NT2/D1 (cell line): ENCODE results near the gene TLK1.
"Not testable (repeated sequence)": the region's sequence is repeated elsewhere in the genome, so short reads cannot be mapped to it uniquely, and the experiment has no call there.

Source experiments
- DNase-seq: peaks from one replicate; pipeline ENCODE4 v3.0.0-alpha.2; 2011; ENCODE audit warnings: low read depth, low spot score
- H3K27me3 ChIP-seq: 2 replicates; pipeline ENCODE4 v1.6.0; 2011; ENCODE audit warnings: mild to moderate bottlenecking; ENCODE audit not compliant: insufficient read length, insufficient read depth
- H3K36me3 ChIP-seq: 2 replicates; pipeline ENCODE4 v1.6.1; 2011; ENCODE audit warnings: mild to moderate bottlenecking, low read length, mixed read lengths; ENCODE audit not compliant: insufficient read depth, insufficient read length
- H3K4me1 ChIP-seq: 2 replicates; pipeline ENCODE4 v1.5.1; 2011; ENCODE audit not compliant: insufficient read depth, insufficient read length
- H3K4me3 ChIP-seq: 2 replicates; pipeline ENCODE4 v1.5.1; 2011; ENCODE audit warnings: low read depth; ENCODE audit not compliant: insufficient read length
- H3K9ac ChIP-seq: 2 replicates; pipeline ENCODE4 v1.6.0; 2011; ENCODE audit warnings: low read depth; ENCODE audit not compliant: insufficient read length
- H3K9me3 ChIP-seq: 2 replicates; pipeline ENCODE4 v1.5.1; 2011; ENCODE audit warnings: mild to moderate bottlenecking, low read length; ENCODE audit not compliant: insufficient read depth
- SUZ12 ChIP-seq: IDR thresholded peaks from 2 replicates; pipeline ENCODE4 v1.6.1; 2011; ENCODE audit not compliant: insufficient read length, insufficient read depth; ENCODE audit errors: extremely low read depth
- YY1 ChIP-seq: IDR thresholded peaks from 2 replicates; pipeline ENCODE4 v1.6.1; 2011; ENCODE audit not compliant: insufficient read length, insufficient read depth
- ZNF274 ChIP-seq: IDR thresholded peaks from 2 replicates; pipeline ENCODE4 v1.6.1; 2011; ENCODE audit warnings: mild to moderate bottlenecking, low read depth, low read length

The TLK1 gene

DNA sequence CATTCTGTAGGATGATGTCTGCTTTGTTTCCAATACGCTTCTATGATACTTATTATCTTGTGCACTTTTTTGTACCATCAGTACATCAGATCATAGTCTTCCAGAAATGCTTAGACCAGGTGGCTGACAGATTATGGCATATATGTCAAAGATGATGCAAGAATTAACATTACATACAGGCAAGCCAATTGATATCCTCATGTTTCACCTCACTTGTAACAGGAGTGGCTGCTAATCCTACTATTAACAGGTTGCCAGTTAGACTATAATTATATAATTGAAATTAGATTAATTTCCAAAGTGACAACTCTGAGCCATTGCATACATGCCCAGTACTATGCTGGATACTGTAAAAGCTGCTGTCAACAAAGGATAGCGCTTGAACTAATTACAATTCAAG lies 77.2 kb downstream of the TLK1 start:
- Histone ChIP-seq H3K9me3 (no peaks in the 10 kb centered on the region), H3K4me3 (no peak overlapping the region), H3K9ac (no peak overlapping the region), H3K4me1 (no peaks in the 10 kb centered on the region), H3K36me3 (peaks cover 19% of the 10 kb centered on the region), H3K27me3 (no peaks in the 10 kb centered on the region)
- DNase-seq = no peak
- TF ChIP-seq YY1 = no peak
- TF ChIP-seq SUZ12 = no peak
- TF ChIP-seq ZNF274 = no peak

DNA sequence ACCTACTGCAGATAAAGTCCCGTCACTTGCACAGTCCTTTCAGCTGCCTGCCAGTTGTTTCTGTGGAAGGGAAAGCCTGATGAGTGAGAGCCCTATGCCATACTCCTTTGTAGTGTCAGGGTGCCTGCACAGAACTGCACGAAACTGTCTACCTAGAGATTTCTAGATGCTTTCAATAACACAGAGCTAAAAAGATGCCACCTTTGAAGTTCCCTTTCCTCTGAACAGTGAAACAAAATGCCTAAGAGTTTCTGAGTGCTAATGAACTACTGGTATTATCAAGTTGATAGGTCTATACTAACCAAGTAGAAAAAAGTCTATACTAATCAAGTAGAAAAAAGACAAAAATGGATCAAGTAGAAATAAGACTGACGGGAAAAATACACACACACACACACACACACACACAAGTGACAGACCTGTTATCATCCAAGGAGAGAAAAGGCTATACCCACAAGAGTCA lies 79.0 kb downstream of the TLK1 start:
- peaks cover 21% of the 10 kb centered on the region for H3K36me3 ChIP-seq
- no peak overlapping the region for H3K4me3 ChIP-seq
- TF ChIP-seq YY1 (no peak), SUZ12 (no peak), ZNF274 (no peak)

DNA sequence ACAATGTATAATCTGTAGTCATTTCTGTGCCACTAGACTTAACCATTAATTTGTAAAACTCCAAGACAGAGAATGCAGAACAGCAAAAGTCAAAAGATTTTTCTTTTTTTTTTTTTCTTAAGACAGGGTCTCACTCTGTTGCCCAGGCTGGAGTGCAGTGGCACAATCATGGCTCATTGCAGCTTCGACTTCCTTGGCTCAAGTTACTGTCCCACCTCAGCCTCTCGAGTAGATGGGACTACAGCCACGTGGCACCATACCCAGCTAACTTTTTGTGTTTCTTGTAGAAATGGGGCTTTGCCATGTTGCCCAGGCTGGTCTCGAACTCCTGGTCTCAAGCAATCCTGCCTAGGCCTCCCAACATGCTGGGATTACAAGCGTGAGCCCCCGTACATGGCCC lies 80.1 kb downstream of the TLK1 start:
- H3K4me3 ChIP-seq = no peak overlapping the region
- TF ChIP-seq YY1 (no peak), SUZ12 (no peak), ZNF274 (no peak)

More for the DNA sequence above, 79.0 kb downstream of the TLK1 start:
- Histone ChIP-seq H3K9ac (no peak overlapping the region), H3K9me3 (no peaks in the 10 kb centered on the region), H3K4me1 (no peaks in the 10 kb centered on the region), H3K27me3 (no peaks in the 10 kb centered on the region)
- DNase-seq = no peak

DNA sequence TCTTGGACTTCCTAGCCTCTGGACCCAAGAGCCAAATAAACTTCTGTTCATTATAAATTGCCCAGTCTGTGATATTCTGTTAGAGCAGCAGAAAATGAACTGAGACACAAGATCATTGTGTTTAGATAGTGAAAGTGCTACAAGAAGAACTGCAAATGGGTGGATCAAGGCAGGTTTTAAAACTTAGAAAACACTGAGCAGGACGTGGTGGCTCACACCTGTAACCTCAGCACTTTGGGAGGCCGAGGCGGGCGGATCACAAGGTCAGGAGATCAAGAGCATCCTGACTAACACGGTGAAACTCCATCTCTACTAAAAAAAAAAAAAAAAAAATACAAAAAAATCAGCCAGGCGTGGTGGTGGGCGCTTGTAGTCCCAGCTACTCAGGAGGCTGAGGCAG lies 84.3 kb downstream of the TLK1 start:
- H3K4me1 ChIP-seq, H3K4me3 ChIP-seq, H3K9me3 ChIP-seq, H3K27me3 ChIP-seq, H3K9ac ChIP-seq, DNase-seq: not testable (repeated sequence)
- H3K36me3 ChIP-seq = peaks cover 33% of the 10 kb centered on the region

More for the DNA sequence above, 80.1 kb downstream of the TLK1 start:
- peaks cover 26% of the 10 kb centered on the region for H3K36me3 ChIP-seq
- no peaks in the 10 kb centered on the region for H3K27me3 ChIP-seq
- no peaks in the 10 kb centered on the region for H3K9me3 ChIP-seq
- no peak overlapping the region for H3K9ac ChIP-seq
- no peaks in the 10 kb centered on the region for H3K4me1 ChIP-seq
- no peak for DNase-seq

DNA sequence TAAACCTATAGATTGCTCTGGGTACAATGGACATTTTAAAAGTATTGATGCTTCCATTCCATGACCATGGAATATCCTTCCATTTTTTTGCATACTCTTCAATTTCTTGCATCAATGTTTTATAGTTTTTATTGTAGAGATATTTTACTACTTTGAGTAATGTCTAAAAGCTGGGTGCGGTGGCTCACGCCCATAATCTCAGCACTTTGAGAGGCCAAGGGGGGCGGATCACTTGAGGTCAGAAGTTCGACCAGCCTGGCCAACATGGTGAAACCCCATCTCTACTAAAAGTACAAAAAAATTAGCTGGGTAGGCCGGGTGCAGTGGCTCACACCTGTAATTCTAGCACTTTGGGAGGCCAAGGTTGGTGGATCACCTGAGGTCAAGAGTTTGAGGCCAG lies 88.5 kb downstream of the TLK1 start:
- H3K9me3 ChIP-seq = no peaks in the 10 kb centered on the region
- no peaks in the 10 kb centered on the region for H3K27me3 ChIP-seq
- no peak overlapping the region for H3K4me3 ChIP-seq
- peaks cover 21% of the 10 kb centered on the region for H3K36me3 ChIP-seq
- H3K4me1 ChIP-seq = no peaks in the 10 kb centered on the region
- DNase-seq = no peak
- TF ChIP-seq SUZ12 = no peak
- TF ChIP-seq ZNF274 = no peak
- TF ChIP-seq YY1 = no peak
- no peak overlapping the region for H3K9ac ChIP-seq

DNA sequence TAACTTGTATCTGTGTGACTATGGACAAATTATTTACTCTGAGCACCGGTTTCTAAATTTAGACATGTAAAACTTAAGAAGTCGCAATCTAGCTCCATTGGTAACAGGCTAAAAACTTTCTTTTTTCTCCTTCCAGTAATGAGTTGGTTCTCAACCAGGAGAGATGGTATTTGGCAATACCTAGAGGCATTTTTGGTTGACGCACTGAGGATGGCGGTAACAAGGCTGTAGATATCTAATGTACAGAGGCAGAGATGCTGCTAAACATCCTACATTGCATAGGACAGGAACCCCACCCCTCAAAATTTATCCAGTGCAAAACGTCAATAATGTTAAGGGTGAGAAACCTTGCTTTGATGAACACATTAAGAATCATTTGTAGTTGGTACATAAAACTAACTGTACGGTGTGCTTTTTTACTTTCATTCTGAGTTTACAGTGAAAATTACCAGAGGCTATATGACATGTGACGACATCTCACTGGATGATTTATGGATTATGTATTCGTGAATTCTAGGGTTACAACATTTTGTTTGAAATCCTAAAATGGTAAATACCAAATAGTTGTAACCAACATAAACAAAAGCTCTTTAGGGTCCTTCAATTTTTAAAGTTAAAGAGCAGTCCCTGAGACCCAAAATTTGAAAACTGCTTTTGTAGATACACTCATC lies 91.3 kb downstream of the TLK1 start:
- Histone ChIP-seq H3K9ac (no peak overlapping the region), H3K36me3 (peaks cover 16% of the 10 kb centered on the region), H3K4me1 (no peaks in the 10 kb centered on the region), H3K27me3 (no peaks in the 10 kb centered on the region), H3K9me3 (no peaks in the 10 kb centered on the region), H3K4me3 (no peak overlapping the region)
- TF ChIP-seq ZNF274 = no peak
- TF ChIP-seq SUZ12 = no peak
- no peak for TF ChIP-seq YY1
- no peak for DNase-seq

DNA sequence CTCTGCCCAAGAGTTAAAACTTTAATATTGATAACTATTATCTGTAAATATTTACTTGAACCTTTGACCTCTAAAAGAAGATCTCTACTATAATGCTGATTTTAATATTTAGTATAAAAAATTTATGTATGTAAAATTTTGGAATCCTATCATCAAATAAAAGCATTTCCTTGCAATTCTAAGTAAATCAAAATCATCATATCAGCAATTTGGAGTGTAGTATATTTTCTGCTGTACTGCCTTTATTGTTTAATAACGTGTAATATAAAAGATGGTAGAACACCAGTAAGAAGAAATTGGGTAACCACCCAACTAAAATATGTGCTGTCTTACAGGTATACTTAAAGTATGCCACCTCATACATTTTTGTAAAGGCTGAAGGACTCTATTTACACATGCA lies 94.6 kb downstream of the TLK1 start:
- TF ChIP-seq ZNF274 = no peak
- no peak for TF ChIP-seq YY1
- no peak for TF ChIP-seq SUZ12
- no peaks in the 10 kb centered on the region for H3K9me3 ChIP-seq

More for the DNA sequence above, 94.6 kb downstream of the TLK1 start:
- H3K4me3 ChIP-seq = no peak overlapping the region
- DNase-seq = no peak
- H3K27me3 ChIP-seq = no peaks in the 10 kb centered on the region
- H3K36me3 ChIP-seq = peaks cover 17% of the 10 kb centered on the region
- H3K4me1 ChIP-seq = no peaks in the 10 kb centered on the region
- H3K9ac ChIP-seq = no peak overlapping the region
